Osteoblast (primary cell): ENCODE data around the gene PRKCB. TPM values are rescaled to one million over a fixed set of nuclear protein-coding genes. Genes with fewer than 3 reads are reported as not detected.

Experiments
- DNase-seq: peaks from one replicate; pipeline ENCODE4 v3.0.0; 2011; ENCODE audit warnings: low spot score, mixed read lengths; ENCODE audit not compliant: insufficient read length; ENCODE audit errors: missing footprints
- H2AFZ ChIP-seq: 2 replicates; pipeline ENCODE4 v1.6.0; 2011; ENCODE audit warnings: mild to moderate bottlenecking, low read length
- H3K27ac ChIP-seq: 2 replicates; pipeline ENCODE4 v1.5.1; 2011; ENCODE audit warnings: mild to moderate bottlenecking, low read depth, low read length, moderate library complexity
- H3K27me3 ChIP-seq: 2 replicates; pipeline ENCODE4 v1.6.0; 2012; ENCODE audit warnings: mild to moderate bottlenecking, control low read depth, inconsistent platforms, low read length, moderate library complexity; ENCODE audit not compliant: insufficient read depth
- H3K36me3 ChIP-seq: 2 replicates; pipeline ENCODE4 v1.5.1; 2011; ENCODE audit warnings: mild to moderate bottlenecking, low read length, control low read depth, moderate library complexity; ENCODE audit not compliant: insufficient read depth
- H3K4me1 ChIP-seq: 2 replicates; pipeline ENCODE4 v1.5.1; 2011; ENCODE audit warnings: mild to moderate bottlenecking, low read length, control low read depth, moderate library complexity; ENCODE audit not compliant: insufficient read depth
- H3K4me2 ChIP-seq: 2 replicates; pipeline ENCODE4 v1.6.0; 2011; ENCODE audit warnings: mild to moderate bottlenecking, low read length; ENCODE audit not compliant: insufficient read depth
- H3K4me3 ChIP-seq: fragments of 200-600 bp; sonication (generic); 3 replicates; pipeline ENCODE4 v1.5.1; 2012; ENCODE audit warnings: mild to moderate bottlenecking, low read length, inconsistent platforms; ENCODE audit not compliant: insufficient read depth
- H3K79me2 ChIP-seq: 2 replicates; pipeline ENCODE4 v1.6.0; 2012; ENCODE audit warnings: mild to moderate bottlenecking, low read length, control low read depth, inconsistent platforms; ENCODE audit not compliant: insufficient read depth
- H3K9me3 ChIP-seq: 2 replicates; pipeline ENCODE4 v1.5.1; 2011; ENCODE audit warnings: low read depth, low read length, control low read depth
- H4K20me1 ChIP-seq: 2 replicates; pipeline ENCODE4 v1.6.0; 2012; ENCODE audit warnings: mild to moderate bottlenecking, low read length, control low read depth; ENCODE audit not compliant: insufficient read depth
- CTCF ChIP-seq: IDR thresholded peaks from 2 replicates; pipeline ENCODE4 v1.5.1; 2011; ENCODE audit warnings: mild to moderate bottlenecking, low read depth, low read length, moderate library complexity; ENCODE audit errors: extremely low read depth
- total RNA-seq: library from RNA; depleted of rRNA; stranded (reverse); fragments of >200 nt; gene quantifications from 2 replicates; pipeline ENCODE4 v1.2.3, GENCODE V29; 2012

PRKCB gene
- total RNA-seq, 1 donor, result under 0.01 TPM

GRCh38 chr16:24111724-24112302 is 276.0 kb downstream of the PRKCB start:
- no peaks in the 10 kb centered on the region for H3K79me2 ChIP-seq
- DNase-seq, result no peak

GRCh38 chr16:24113115-24113745 is 277.4 kb downstream of the PRKCB start:
- no peak for TF ChIP-seq CTCF
- H4K20me1 ChIP-seq, result no peaks in the 10 kb centered on the region
- H3K4me1 ChIP-seq, result no peaks in the 10 kb centered on the region
- no peaks in the 10 kb centered on the region for H3K9me3 ChIP-seq
- H3K4me2 ChIP-seq, result no peak overlapping the region
- no peaks in the 10 kb centered on the region for H3K27me3 ChIP-seq
- H2AFZ ChIP-seq, result no peak overlapping the region
- no peak overlapping the region for H3K27ac ChIP-seq
- H3K4me3 ChIP-seq, result no peak overlapping the region
- H3K79me2 ChIP-seq, result no peaks in the 10 kb centered on the region
- DNase-seq, result no peak
- no peaks in the 10 kb centered on the region for H3K36me3 ChIP-seq

More at GRCh38 chr16:24111724-24112302, 276.0 kb downstream of the PRKCB start:
- Histone ChIP-seq H3K4me1 (no peaks in the 10 kb centered on the region), H3K4me3 (no peak overlapping the region), H3K4me2 (no peak overlapping the region), H3K9me3 (no peaks in the 10 kb centered on the region), H3K27ac (no peak overlapping the region), H3K27me3 (no peaks in the 10 kb centered on the region), H3K36me3 (no peaks in the 10 kb centered on the region), H4K20me1 (no peaks in the 10 kb centered on the region), H2AFZ (no peak overlapping the region)
- no peak for TF ChIP-seq CTCF

GRCh38 chr16:24114876-24115275 is 279.1 kb downstream of the PRKCB start:
- Histone ChIP-seq H3K27me3 (no peaks in the 10 kb centered on the region), H4K20me1 (no peaks in the 10 kb centered on the region), H3K4me2 (no peak overlapping the region), H2AFZ (no peak overlapping the region), H3K79me2 (no peaks in the 10 kb centered on the region), H3K36me3 (no peaks in the 10 kb centered on the region), H3K9me3 (no peaks in the 10 kb centered on the region), H3K27ac (no peak overlapping the region), H3K4me3 (no peak overlapping the region), H3K4me1 (no peaks in the 10 kb centered on the region)
- no peak for DNase-seq
- TF ChIP-seq CTCF, result no peak

GRCh38 chr16:24116046-24116776 is 280.4 kb downstream of the PRKCB start:
- Histone ChIP-seq H2AFZ (no peak overlapping the region), H3K4me3 (no peak overlapping the region), H3K4me1 (no peaks in the 10 kb centered on the region), H3K4me2 (no peak overlapping the region), H4K20me1 (no peaks in the 10 kb centered on the region), H3K27me3 (no peaks in the 10 kb centered on the region), H3K9me3 (no peaks in the 10 kb centered on the region), H3K79me2 (no peaks in the 10 kb centered on the region), H3K27ac (no peak overlapping the region), H3K36me3 (no peaks in the 10 kb centered on the region)
- no peak for DNase-seq
- no peak for TF ChIP-seq CTCF
